Measurements from ENCODE around the gene FAM131C.

FAM131C gene

DNA sequence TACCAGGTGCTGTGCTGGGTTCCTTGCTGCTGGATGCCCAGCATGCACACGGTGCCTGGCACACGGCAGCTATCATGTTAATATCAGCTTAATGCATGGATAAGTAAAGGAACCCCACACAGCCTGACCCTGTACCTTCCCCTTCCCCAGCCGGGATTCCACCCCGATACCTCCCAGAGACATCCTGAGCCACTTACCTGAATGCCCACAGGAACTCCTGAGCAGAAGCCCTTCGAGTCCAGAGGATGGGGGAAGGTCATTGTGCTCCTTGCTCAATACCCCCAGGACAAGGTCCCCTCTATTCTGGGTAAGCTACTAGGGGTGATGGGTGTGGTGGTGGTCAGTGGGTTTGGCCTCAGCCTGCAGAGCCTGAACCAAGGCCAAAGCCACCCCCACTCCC lies 1.4 kb downstream of the FAM131C start:
- no peaks in the 10 kb centered on the region for H4K20me1 ChIP-seq (ENCODE audit: low read depth, low read length)
- no peaks in the 10 kb centered on the region for H3K9me2 ChIP-seq (replicated peaks; ENCODE audit: insufficient read depth, low read length)
- no peak overlapping the region for H3K4me3 ChIP-seq (ENCODE audit: insufficient read depth, low read length, poor library complexity, severe bottlenecking)
- H3F3A ChIP-seq (ENCODE audit: insufficient read depth), result no peaks in the 10 kb centered on the region
- no peaks in the 10 kb centered on the region for H3K27me3 ChIP-seq (ENCODE audit: low read length)
- H3K79me2 ChIP-seq (ENCODE audit: insufficient read depth, low read length), result no peaks in the 10 kb centered on the region
- no peak overlapping the region for H3K9ac ChIP-seq (ENCODE audit: low read length)
- no peak overlapping the region for H3K4me2 ChIP-seq (ENCODE audit: low read depth, low read length, poor library complexity, severe bottlenecking)
- no peak for TF ChIP-seq CTCF (IDR thresholded peaks at IDR 0.05; ENCODE audit: insufficient read depth, low read length, poor library complexity, severe bottlenecking)
- no peak for TF ChIP-seq EZH2phosphoT487 (conservative IDR thresholded peaks at IDR 0.05; ENCODE audit: low read length)
- no peaks in the 10 kb centered on the region for H3K36me3 ChIP-seq (ENCODE audit: low read length)
- H3K9me3 ChIP-seq (ENCODE audit: insufficient read depth, low read length), result no peaks in the 10 kb centered on the region
- no peak overlapping the region for H3K27ac ChIP-seq (ENCODE audit: low read depth, low read length)
- no peak overlapping the region for H2AFZ ChIP-seq (ENCODE audit: low read depth, low read length, severe bottlenecking)

DNA sequence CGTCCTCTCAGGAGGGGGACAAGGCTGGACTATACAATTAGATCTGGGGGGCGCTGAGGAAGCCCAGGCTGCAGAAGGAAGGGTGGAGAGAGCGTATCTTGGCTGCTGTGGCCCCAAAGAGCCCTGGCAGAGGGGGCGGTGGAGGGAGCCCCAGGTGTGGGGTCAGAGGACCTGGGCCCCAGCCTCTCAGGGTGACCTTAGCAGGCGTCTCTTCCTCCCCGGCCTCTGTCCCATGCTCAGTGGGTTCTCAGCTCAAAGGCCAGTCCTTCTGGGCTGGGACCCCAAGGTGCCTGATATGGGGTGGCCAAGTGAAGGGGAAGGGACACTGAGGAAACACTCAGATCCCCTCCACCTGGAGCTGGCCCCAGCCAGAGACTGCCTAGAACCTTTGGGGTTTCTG lies 1.8 kb downstream of the FAM131C start:
- Histone ChIP-seq H3K27ac (ENCODE audit: low read depth, low read length) (no peak overlapping the region), H3K79me2 (ENCODE audit: insufficient read depth, low read length) (no peaks in the 10 kb centered on the region), H3K4me2 (ENCODE audit: low read depth, low read length, poor library complexity, severe bottlenecking) (no peak overlapping the region), H3K4me3 (ENCODE audit: insufficient read depth, low read length, poor library complexity, severe bottlenecking) (no peak overlapping the region), H2AFZ (ENCODE audit: low read depth, low read length, severe bottlenecking) (no peak overlapping the region), H3K9ac (ENCODE audit: low read length) (no peak overlapping the region), H3K27me3 (ENCODE audit: low read length) (no peaks in the 10 kb centered on the region), H4K20me1 (ENCODE audit: low read depth, low read length) (no peaks in the 10 kb centered on the region), H3K9me3 (ENCODE audit: insufficient read depth, low read length) (no peaks in the 10 kb centered on the region), H3K9me2 (replicated peaks; ENCODE audit: insufficient read depth, low read length) (no peaks in the 10 kb centered on the region), H3K36me3 (ENCODE audit: low read length) (no peaks in the 10 kb centered on the region), H3F3A (ENCODE audit: insufficient read depth) (no peaks in the 10 kb centered on the region)
- no peak for TF ChIP-seq CTCF (IDR thresholded peaks at IDR 0.05; ENCODE audit: insufficient read depth, low read length, poor library complexity, severe bottlenecking)
- no peak for TF ChIP-seq EZH2phosphoT487 (conservative IDR thresholded peaks at IDR 0.05; ENCODE audit: low read length)

DNA sequence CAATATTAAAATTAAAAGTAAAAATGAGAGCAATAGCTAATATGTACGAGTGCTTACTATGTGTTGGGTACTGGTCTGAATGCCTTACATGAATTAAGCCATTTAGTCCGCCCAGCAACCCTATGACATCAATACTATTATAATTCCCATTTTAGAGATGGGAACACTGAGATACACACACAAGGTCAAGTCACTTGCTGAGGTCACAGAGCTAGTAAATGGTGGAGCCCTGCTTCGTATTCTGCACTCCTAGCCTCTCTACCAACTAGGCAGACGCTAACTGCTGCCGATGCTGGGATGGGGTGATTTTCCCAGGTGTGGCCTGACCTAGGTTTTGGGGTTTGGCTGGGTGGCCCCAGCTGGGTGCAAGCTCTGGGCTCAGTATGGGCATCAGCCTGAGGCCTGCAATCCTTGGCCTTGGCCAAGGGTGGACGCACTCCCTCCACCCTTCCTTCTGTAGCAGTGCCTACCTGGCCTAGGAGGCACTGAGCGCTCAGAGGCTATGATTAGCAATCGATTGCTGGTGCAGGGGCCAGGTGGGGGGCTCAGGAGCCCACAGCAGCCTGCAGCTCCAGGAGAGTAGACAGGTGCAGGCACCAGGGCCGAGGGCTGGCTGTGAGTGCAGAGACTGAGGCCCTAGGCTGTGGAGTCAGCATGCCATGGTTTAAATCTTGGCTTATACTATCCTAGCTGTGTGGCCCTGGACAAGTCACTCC lies 2.7 kb downstream of the FAM131C start:
- no peaks in the 10 kb centered on the region for H3K27me3 ChIP-seq (ENCODE audit: low read length)

More for the DNA sequence above, 2.7 kb downstream of the FAM131C start:
- no peaks in the 10 kb centered on the region for H3K9me2 ChIP-seq (replicated peaks; ENCODE audit: insufficient read depth, low read length)
- no peak overlapping the region for H3K4me2 ChIP-seq (ENCODE audit: low read depth, low read length, poor library complexity, severe bottlenecking)
- no peaks in the 10 kb centered on the region for H3K9me3 ChIP-seq (ENCODE audit: insufficient read depth, low read length)
- no peak overlapping the region for H3K27ac ChIP-seq (ENCODE audit: low read depth, low read length)
- no peak overlapping the region for H2AFZ ChIP-seq (ENCODE audit: low read depth, low read length, severe bottlenecking)
- H4K20me1 ChIP-seq (ENCODE audit: low read depth, low read length), result no peaks in the 10 kb centered on the region
- no peaks in the 10 kb centered on the region for H3F3A ChIP-seq (ENCODE audit: insufficient read depth)
- no peaks in the 10 kb centered on the region for H3K79me2 ChIP-seq (ENCODE audit: insufficient read depth, low read length)
- H3K36me3 ChIP-seq (ENCODE audit: low read length), result no peaks in the 10 kb centered on the region
- H3K4me3 ChIP-seq (ENCODE audit: insufficient read depth, low read length, poor library complexity, severe bottlenecking), result no peak overlapping the region
- TF ChIP-seq CTCF (IDR thresholded peaks at IDR 0.05; ENCODE audit: insufficient read depth, low read length, poor library complexity, severe bottlenecking), result no peak
- TF ChIP-seq EZH2phosphoT487 (conservative IDR thresholded peaks at IDR 0.05; ENCODE audit: low read length), result no peak
- H3K9ac ChIP-seq (ENCODE audit: low read length), result no peak overlapping the region
